Heart left ventricle (tissue), 13 donors: Measurements from ENCODE around the gene IGFBP2.

ENCODE experiments used
- CTCF ChIP-seq, 12 donors: fragments of 200-600 bp; sonication (generic) in 4 of 12; IDR thresholded peaks; one replicate each; pipeline versions ENCODE4 v1.5.0 to v1.8.0; 2018 to 2022; ENCODE audit warnings: antibody characterized with exemption in 12 of 12, mild to moderate bottlenecking in 5 of 12
- POLR2A ChIP-seq, 2 donors: fragments of 450-650 bp; IDR thresholded peaks; one replicate each; pipeline ENCODE4 v1.6.1; 2017; ENCODE audit warnings: antibody characterized with exemption in 2 of 2, mild to moderate bottlenecking in 2 of 2, moderate library complexity in 2 of 2
- donor health status: ischemic (EF 13 %, LVEDD 7.1; RV severe dilation, severe dysfunction).
- donor health status: DM: no; HTN: yes; CAD: no.
- donor health status: DM: no; HTN: no; CAD: no.
- donor health status: ischemic (EF 25% LVEDD 6.9; RV normal size, moderate dysfunction).
- donor health status: ischemic (EF 25% LVEDD 5.7; RV mildly dilated, moderate dysfunction).
- donor health status: ischemic (EF 35%, LVEDD 5.7; RV mildly dilated, moderate dysfunction).
- donor health status: nonischemic (EF 11% LVEDD 7.7; RV severe dilation, severe dysfunction).
- donor health status: DM: yes; HTN: yes; CAD: no.
- donor health status: PGD.
- donor health status: ischemic (EF 29% LVEDD 5.4; RV normal size, mild dysfunction).
- donor health status: nonischemic (EF 23%, LVEDD 6.1; RV moderate dilation, normal function).

- TF ChIP-seq CTCF (IDR thresholded peaks at IDR 0.05) = no peak
- TF ChIP-seq POLR2A (IDR thresholded peaks at IDR 0.05) = no peak
Observed at GRCh38 chr2:216652566-216652965, 19.3 kb downstream of the IGFBP2 start.
